ENCODE measurements around the gene CSTPP1. TPM values are rescaled to one million over a fixed set of nuclear protein-coding genes. Genes with fewer than 3 reads are reported as not detected.

CSTPP1 gene, protein sequence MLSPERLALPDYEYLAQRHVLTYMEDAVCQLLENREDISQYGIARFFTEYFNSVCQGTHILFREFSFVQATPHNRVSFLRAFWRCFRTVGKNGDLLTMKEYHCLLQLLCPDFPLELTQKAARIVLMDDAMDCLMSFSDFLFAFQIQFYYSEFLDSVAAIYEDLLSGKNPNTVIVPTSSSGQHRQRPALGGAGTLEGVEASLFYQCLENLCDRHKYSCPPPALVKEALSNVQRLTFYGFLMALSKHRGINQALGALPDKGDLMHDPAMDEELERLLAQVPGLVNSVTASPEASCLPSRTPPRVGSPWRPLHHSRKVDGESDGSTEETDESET
- 33.9 TPM for polyA plus RNA-seq (2013, experiment 1 of 2; ENCODE audit: insufficient read length)
- 35.0 TPM for polyA plus RNA-seq (2013, experiment 2 of 2; ENCODE audit: insufficient read length)

DNA sequence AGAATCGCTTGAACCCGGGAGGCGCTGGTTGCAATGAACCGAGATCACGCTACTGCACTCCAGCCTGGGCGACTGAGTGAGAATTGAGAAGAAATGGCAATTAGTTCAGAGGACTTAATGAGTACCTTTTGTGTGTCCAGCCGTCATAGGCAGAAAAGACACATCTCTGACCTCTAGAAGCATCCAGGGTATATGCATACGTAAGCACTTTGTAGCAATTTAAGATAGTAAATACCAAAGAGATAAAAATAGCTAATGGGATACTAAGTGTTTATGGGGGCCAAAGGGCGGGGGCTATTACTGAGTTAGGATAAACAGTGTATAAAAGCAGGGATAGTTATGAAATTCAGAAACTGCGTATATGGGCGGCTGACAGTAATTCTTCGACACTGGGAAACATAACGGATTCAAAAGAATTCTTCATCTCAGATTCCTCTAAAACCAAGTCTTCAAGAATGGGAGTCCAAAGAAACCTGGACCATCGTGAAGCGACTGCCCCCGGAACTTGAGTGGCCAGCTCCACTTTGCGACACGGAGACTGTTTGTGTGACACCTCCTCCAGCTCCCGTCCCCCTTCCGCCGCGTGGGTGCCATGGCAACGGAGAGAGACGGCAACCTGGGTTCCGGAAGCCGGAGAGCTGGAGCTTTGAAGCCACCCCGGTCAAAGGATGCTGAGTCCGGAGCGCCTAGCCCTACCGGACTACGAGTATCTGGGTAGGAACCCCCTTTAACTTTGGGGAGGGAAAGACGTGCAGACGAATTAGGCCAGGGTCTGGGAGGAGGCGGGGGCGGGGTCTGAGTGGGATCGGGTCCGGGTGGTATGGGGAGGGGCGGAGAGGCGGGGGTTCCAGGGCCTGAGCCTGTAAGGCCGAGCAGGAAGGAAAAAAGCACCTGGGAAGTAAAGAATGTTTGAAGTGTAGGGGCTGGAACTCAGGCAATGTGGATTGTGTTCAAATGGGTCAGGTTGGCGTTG lies at the start of gene CSTPP1:
Gene CSTPP1 (plus strand): TSS at position 624 of the 973 bp plus-strand sequence. CDS start 45 bp downstream, at position 669.
- DNase-seq: peak; percentile 94

DNA sequence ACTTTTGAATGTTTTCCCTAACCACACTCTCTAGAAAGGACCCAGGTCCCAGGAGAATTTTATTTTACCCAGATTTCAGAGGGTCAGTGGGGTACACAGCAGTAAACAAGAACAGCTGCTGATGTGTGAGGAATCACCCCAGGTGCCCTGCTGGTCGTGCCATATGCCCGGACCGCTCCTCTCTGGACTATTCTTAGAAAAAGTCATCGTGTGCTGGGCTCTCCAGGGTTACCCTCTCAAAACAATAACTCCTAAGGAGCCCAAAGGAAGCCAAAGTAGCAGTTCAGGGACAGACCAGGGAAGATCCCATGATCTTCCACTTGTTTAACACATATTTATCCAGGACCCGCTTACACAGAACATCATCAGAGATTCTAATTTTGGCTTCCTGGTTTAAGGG lies 47.9 kb upstream of the CSTPP1 start:
- DNase-seq: no peak

DNA sequence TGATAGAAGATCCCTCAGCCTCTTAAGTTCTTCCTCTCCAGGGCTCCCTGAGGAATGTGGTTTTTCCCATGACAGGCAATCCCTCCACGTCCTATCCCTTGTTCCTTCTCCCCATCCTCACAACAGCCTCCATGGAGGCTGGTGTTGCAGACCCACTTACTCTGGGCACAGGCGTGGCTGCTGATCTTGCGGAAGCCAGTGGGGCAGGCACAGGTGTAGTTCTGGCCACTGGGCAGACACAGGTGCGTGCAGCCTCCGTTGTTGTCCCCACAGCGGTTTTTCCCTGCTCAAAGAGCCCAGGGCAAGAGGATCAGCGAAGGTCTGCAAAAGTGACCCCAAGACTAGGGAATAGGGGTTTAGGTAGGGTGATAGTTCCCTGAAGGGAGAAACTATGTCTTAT lies 47.3 kb upstream of the CSTPP1 start:
- DNase-seq: no peak

DNA sequence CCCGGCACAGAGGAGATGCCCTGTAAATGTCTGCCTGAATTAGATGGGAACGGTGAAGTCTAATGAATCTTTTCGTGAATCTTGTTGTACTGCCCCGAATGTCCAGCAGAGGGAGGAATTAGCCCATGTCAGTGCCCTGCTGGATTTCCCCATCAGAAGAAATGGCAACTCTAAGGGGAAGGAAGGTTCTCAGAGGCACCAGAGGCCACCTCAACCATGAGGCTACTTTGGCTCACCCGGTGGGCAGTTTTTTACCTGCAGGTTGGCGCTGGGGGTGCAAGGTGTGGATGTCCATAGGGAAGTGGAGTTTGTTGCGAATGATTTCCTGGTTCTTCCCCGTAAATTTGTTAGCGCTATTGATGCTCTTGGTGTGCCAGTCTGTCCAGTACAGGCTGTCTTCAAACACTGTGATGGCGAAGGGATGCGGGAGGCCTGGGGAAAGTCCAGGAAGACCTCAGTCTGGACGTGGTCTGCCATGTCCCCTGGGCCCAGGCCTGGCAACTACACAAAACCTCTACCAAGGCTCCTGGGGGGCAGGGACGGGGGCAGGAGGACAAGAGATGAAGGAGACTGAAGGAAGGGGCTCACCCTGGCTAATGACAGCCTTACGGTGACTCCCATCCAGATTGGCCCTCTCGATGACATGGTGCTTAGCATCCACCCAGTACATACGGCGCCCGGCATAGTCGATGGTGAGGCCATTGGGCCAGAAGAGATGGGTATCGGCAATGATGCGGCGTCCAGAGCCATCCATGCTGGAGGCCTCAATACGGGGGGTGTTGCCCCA lies 46.7 kb upstream of the CSTPP1 start:
- peak; percentile 65 for DNase-seq

DNA sequence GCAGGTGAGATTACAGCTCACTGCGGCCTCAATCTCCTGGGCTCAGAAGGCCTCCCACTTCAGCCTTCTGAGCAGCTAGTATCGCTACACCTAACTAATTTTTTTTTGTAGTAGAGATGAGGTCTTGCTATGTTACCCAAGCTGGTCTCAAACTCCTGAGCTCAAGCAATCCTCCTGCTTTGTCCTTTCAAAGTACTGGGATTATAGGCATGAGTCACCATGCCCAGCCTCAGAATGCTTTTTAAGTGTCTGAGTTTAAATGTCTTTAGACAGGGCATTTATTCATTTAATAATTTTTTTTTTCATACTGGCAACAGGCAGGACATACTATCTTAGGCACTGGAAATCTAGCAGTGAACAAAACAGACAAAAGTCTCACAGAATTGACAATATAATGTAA lies 45.9 kb upstream of the CSTPP1 start:
- no peak for DNase-seq

DNA sequence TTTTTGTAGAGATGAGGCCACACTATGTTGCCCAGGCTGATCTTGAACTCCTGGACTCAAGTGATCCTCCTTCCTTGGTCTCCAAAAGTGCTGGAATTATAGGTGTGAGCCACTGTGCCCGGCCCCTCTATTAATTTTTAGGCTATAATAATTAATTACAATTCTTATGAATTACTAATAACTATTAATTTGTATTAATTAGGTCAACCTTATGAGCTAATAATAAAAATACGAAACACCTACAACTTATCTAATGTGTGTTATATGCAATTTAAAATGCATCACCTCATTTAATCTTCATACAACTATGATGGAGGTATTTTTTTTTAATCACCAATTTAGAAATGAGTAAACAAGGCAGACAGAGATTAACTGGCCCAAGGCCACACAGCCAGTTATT lies 44.5 kb upstream of the CSTPP1 start:
- DNase-seq: no peak

DNA sequence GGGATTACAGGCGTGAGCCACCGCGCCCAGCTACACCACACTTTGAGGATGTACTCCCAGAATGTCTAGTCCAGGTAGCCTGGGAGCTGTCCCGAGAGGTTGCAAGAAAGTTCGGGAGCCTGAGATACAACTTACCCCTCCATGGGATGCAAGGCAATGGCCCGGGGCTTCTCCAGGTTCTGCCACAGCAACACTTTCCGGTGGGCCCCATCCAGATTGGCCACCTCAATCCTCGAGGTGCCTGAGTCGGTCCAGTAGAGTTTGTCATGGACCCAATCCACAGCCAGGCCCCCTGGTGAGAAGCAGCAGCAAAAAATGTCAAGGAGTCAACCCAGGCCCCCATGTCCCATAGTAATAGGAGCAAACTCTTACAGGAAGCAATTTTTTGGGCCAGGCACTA lies 43.7 kb upstream of the CSTPP1 start:
- DNase-seq: no peak

DNA sequence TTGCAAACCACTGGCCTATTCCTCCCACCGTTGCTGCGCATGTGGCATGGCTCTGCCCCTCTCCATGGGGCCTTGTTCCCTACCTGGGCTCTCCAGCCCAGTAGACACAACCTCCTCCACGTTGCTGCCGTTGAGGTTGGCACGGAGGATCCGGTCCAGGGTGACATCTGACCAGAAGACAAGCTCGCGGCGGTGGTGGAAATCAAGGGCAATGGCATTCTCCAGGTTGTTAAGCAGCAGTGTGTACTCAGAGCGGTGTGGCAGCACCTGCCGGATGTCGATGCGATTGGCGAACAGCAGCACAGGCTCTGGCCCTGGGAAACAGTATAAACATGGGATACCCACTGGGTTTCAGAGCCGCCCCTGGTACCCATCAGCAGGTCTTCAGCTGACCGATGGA lies 42.1 kb upstream of the CSTPP1 start:
- no peak for DNase-seq

DNA sequence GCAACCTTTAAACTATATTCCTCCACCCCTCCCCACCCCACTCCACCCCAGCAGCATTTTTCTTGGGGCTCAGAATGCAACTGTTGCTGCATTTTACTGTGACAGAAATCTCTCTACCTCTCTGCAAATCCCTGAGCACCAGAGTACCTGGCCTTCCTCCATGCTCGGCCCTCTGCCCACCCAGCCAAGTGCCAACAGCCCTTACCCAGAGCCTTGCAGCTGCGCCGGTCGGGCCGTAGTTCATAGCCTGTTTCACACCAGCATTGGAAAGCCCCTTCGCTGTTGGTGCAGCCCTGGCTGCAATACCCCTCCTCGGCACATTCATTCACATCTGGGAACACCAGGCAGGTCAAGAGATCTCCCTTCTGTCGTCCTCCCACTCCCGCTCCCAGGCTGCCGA lies 41.6 kb upstream of the CSTPP1 start:
- DNase-seq: no peak

DNA sequence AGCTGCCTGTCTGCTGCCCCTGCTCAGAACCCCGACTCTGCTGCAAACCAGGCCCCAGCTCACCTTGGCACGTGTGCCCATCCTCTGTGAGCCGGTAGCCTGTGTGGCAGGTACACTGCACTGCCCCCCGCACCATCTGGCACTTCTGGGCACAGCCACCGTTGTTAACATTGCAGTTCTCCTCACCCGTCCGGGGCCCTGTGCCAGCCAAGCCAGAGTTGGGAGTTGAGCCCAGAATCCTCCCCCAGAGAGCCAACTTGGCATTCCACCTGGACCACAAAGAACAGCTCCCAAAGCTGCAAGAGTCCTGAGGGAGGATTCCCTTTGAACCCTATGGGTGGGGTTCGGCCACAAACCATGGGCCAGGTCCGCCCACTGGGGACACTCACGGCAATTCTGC lies 40.7 kb upstream of the CSTPP1 start:
- DNase-seq: no peak

DNA sequence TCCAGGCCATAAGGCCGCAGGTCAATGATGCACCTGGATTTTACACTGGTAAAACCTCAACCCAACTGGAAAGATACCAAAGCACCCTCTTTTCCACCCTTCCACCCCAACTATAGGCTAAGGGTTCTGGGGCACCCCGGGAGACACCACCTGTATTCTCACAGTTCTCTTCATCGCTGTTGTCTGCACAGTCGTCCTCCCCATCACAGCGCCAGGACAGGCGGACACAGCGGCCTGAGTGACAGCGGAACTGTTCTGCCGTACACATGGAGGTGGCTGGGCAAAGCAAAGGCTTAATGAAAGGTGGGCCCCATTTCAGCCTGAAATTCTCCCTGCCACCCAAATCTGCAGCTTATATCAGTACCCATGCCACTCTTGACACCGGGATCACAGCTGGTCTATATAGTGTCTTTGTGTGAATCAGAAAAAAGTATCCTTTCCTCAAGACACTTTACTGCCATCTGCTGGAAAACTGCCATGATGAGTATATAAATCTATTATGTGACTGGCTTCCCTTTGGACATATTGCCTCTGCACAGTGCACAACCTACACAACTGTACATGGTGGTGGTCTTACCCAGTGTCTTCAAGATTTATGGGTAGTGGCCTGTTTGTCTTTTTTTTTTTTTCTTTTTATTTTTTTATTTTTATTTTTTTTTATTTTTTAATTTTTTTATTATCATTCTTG lies 39.7 kb upstream of the CSTPP1 start:
- DNase-seq: peak; percentile 52

DNA sequence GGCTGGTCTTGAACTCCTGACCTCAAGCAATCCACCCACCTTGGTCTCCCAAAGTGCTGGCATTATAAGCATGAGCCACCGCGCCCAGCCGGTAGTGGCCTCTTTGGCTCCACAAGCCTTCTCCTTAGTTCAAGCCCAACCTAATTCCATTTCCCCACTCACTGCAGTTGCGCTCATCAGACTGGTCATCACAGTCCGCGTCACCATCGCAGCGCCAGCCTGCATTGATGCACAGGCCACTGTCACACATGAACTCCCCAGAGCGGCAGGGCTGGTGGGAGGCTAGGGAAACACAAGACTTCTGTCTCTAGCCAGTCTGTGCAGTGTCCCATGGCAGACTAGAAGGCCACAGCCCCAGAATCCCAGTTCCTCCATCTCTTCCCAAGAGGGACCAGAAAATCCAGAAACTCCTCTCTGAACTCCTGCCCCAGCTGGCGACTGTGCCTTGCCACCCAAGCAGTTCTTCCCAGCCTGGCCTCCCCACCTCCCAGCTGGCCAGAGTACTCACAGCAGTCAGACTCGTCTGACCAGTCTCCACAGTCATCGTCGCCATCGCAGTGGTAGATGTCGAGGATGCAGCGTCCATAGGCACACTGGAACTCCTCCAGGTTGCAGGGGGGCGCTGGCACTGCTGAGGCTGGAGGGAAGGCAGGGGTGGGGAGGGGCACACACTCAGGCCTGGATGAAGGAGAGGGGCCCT lies 38.0 kb upstream of the CSTPP1 start:
- no peak for DNase-seq

DNA sequence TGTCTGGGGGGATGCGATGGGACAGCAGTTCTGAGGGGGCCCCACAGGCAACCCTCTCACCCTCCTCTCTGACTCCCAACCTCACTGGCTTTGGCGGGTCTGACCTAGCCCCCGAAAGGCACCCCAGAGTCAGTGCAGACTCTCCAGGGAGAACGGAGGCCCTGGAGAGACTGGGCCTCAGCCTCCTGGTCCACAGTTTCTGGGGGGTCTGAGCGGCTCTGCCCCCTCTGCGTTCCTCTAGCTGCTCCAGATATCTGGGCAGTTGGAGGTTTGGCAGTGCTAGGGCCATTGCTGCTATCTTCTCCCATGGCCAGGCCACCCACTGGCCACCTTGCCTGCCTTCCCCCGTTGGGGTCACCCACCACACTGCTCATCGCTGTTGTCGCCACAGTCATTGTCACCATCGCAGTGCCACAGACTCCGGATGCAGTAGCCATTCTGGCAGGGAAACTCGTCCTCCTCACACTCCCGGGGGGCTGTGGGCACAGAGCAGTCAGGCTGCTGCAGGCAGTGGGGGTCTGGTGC lies 37.0 kb upstream of the CSTPP1 start:
- no peak for DNase-seq

DNA sequence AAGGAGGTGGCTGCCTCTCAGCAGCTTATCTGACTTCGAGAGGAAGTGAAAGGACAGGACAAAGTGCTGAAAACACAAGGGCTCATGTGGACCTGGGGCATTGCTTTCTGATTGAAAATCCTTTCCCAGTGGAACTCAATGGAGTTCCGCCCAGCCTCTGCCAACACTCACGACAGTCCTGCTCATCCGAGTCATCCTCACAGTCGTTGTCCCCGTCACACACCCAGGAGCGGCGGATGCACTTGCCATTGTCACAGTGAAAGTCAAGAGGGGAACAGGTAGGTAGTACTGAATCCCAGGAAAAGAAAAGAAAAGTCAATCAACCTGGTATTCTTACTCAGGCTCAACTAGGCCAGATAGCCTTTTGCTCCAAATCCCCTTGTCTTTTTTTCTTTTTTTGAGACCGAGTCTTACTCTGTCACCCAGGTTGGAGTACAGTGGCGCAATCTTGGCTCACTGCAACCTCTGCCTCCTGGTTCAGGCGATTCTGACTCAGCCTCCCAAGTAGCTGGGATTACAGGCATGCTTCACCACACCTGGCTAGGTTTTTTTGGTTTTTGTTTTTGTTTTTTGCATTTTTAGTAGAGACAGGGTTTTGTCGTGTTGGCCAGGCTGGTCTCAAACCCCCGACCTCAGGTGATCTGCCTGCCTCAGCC lies 36.3 kb upstream of the CSTPP1 start:
- DNase-seq: no peak

DNA sequence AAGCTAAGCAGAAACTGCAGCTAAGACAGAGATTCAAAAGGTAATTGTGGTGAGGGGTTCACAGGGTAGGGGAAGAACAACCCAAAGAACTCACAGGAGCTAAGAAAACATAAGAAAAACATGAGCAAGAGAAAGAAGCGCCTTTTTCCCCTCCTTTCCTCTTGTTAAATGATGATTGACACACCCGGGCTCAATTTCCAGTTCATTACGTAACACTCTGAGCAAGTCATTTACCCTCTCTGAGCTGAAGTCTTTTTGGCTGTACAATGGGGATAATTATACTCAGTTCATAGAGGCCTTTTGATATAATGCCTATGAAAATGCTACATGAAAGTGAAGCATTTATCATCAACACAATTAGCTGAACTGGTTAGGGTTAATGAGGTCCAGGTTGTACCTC lies 35.4 kb upstream of the CSTPP1 start:
- no peak for DNase-seq

DNA sequence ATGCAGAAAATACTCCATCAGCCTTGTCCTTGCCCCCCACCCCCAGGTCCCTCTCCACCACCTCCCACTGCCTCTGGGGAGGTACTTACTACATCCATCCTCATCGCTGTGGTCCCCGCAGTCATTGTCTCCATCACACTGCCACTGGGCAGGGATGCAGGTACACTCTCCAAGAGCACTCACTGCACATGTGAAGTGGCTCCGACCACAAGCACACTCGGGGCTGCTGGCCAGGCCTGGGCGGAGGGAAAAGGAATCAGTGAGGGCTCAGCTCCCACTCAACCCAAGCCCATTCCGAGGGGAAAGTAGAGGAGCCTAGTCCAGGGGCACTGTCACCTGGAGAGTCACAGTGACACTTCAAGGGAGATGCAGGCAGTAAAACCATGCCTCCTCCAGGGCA lies 33.9 kb upstream of the CSTPP1 start:
- no peak for DNase-seq

DNA sequence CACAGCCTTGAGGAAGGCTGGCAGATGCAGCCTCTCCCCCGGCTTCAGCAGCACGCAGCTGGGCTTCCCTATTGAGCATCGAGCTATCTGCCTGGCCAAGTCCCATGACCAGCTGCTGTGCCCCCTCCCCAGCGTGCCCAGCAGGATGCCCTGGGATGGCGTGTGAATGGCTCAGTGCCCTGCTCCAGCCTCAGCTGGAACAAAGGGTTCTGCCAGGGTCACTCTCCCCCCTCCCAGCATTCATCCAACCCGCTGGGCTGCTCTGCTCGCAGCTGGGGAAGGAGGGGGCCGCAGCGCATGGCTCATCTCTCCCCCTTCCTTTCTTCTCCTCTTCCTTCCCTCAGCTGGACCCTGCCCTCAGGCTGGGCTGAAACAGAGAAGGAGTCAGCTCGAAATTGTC lies 32.7 kb upstream of the CSTPP1 start:
- no peak for DNase-seq

DNA sequence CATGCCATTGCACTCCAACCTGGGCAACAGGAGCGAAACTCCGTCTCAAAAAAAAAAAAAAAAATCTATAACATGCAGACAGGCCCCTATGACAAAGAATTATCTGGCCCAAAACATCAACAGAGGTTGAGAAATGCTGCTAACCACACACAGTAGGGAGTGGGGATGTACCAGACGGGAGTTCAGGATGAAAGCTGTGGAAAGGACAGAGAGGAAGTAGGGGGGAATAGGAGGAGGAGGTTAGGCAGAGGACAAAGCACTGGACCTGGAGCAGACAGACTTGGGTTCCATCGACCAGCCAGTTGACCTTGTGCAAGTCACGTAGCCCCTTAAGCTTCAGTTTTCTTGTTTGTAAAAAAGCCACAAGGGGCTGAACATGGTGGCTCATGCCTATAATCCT lies 30.8 kb upstream of the CSTPP1 start:
- no peak for DNase-seq

DNA sequence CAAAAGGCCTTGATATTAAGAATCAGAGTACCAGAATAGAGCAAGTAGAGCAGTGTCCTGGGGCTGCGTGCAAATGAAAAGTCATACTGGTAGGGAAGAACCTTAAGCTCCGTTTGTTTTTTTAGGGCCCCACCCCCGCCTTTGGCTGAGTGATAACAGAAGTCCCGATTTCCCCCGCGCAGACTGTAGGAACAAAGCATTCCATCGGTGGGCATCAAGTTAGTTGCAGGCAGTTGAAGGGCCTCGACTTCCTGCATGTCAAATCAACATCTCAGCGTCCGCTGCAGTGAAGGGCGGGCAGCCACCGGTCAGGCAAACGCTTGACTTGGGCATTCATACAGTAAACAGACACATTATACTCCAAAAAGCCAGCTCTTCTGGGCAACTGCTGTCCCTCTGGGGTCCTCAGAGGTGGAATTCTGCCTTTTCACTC lies 29.9 kb upstream of the CSTPP1 start:
- no peak for DNase-seq

DNA sequence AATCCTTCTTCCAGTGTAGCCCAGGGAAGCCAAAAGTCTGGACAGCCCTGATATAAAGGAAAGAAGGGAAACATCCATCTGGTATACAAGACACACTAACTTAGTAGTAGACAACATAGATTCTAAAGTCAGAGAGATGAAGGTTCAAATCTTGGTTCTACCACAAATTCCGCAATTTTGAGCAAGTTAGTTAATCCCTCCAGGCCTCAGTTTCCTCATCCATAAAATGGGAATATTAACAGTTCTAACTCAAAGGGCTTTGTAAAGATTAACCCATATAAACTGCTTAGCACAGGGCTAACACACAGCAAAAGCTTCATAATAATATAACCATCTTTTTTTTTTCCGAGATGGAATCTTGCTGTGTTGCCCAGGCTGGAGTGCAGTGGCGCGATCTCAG lies 29.0 kb upstream of the CSTPP1 start:
- DNase-seq: no peak
